SH-SY5Y (cell line): ENCODE measurements around the gene VPS37D.

Experiments
- GATA2 ChIP-seq: IDR thresholded peaks from 2 replicates; pipeline ENCODE4 v1.6.1; 2011; ENCODE audit warnings: mild to moderate bottlenecking, low read depth, low read length
- GATA3 ChIP-seq: IDR thresholded peaks from 2 replicates; pipeline ENCODE4 v1.6.1; 2011; ENCODE audit warnings: low read depth, mild to moderate bottlenecking, low read length, moderate library complexity

GRCh38 chr7:73718905-73719805 is 51.5 kb downstream of the VPS37D start, which contains the start of gene STX1A:
- TF ChIP-seq GATA2 (no peak), GATA3 (no peak)
